Measurements from ENCODE around the gene MSI2. TPM values are rescaled to one million over a fixed set of nuclear protein-coding genes. Genes with fewer than 3 reads are reported as not detected.
A peak's percentile ranks its signal among the peaks of the same experiment; 100 is the strongest.

MSI2 gene
- total and polyA plus RNA-seq, 9 of the 15 experiments (the other 6 are each of a cell fraction or from before 2014, with no cell fraction given), result 4.6 to 61.8 (median 42.4) TPM

DNA sequence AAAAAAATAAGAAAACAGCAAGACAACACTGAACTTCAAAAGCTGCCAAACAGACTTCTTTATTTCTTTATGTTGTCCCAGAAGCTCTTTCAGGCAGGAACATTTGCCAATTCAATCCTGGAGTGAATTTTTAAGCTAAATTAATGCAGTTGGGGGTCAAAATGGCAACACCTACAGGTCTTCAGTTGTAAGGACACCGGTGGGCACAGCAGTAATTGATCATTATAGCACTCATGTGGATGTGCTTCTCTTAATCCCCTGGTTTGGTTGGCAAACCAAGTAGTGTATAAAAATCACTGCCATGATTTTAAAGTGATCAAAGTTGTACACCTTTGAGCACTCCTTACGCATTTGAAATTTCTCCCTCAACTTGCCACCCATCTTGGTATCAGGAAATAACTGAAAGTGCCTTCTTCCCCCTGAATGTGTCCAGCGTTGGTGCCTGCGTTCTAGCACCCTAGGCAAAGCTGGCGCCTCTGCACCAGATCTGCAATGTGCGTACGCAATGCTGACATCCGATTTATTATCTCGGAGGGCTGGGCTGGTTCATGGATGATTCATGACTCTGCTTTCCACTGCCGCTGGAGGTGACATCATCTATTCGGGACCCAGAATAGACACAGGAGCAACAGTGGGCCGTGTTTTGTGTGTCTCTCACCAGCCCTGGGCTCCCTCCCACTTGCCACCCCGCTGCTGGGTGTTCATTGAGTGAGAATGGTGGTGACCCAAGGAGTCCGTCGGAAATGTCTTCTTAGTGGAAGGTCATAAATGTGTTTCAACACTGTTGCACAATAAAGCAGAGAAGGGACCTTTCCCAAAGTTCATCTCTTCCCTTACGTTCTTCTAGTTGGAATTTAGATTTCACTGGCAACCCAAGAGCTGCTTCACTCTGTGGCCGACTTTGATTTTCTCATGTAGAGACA, 285.4 kb downstream of the MSI2 start (continued):
- TF ChIP-seq TFAP4 (CRISPR knock-in tag; IDR thresholded peaks at IDR 0.05; ENCODE audit: borderline replicate concordance) (peak; percentile 45; the same call in 1 of the 2 replicates), SMARCE1 (IDR thresholded peaks at IDR 0.05) (peak; percentile 72), MTA1 (IDR thresholded peaks at IDR 0.05; ENCODE audit: borderline replicate concordance) (peak; percentile 82), C11orf30 (IDR thresholded peaks at IDR 0.05; ENCODE audit: low read depth) (peak; percentile 72), E2F1 (CRISPR knock-in tag; IDR thresholded peaks at IDR 0.05) (no peak), FOSL1 (tag; conservative IDR thresholded peaks at IDR 0.05) (peak; percentile 90), E2F4 (CRISPR knock-in tag; IDR thresholded peaks at IDR 0.05; ENCODE audit: low read depth) (no peak), CTBP1 (IDR thresholded peaks at IDR 0.05; ENCODE audit: borderline replicate concordance) (peak; percentile 32; the same call in 1 of the 2 replicates), MEIS2 (IDR thresholded peaks at IDR 0.05; ENCODE audit: partially characterized antibody) (peak; percentile 97), ZSCAN29 (IDR thresholded peaks at IDR 0.05) (no peak), FOXJ3 (CRISPR knock-in tag; IDR thresholded peaks at IDR 0.05) (no peak), MYBL2 (IDR thresholded peaks at IDR 0.05; ENCODE audit: low read depth) (no peak), MYBL2 (CRISPR knock-in tag; IDR thresholded peaks at IDR 0.05; ENCODE audit: borderline replicate concordance) (no peak), RHOXF2B (CRISPR knock-in tag; conservative IDR thresholded peaks at IDR 0.05) (no peak), KLF13 (tag; IDR thresholded peaks at IDR 0.05; ENCODE audit: borderline replicate concordance, low read depth) (no peak), DIDO1 (tag; IDR thresholded peaks at IDR 0.05; ENCODE audit: low read depth) (no peak), ZNF668 (CRISPR knock-in tag; IDR thresholded peaks at IDR 0.05) (no peak)
- TF ChIP-seq, protein P1, sequence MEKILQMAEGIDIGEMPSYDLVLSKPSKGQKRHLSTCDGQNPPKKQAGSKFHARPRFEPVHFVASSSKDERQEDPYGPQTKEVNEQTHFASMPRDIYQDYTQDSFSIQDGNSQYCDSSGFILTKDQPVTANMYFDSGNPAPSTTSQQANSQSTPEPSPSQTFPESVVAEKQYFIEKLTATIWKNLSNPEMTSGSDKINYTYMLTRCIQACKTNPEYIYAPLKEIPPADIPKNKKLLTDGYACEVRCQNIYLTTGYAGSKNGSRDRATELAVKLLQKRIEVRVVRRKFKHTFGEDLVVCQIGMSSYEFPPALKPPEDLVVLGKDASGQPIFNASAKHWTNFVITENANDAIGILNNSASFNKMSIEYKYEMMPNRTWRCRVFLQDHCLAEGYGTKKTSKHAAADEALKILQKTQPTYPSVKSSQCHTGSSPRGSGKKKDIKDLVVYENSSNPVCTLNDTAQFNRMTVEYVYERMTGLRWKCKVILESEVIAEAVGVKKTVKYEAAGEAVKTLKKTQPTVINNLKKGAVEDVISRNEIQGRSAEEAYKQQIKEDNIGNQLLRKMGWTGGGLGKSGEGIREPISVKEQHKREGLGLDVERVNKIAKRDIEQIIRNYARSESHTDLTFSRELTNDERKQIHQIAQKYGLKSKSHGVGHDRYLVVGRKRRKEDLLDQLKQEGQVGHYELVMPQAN (IDR thresholded peaks at IDR 0.05; ENCODE audit: borderline replicate concordance), result no peak
- TF ChIP-seq, protein P2, sequence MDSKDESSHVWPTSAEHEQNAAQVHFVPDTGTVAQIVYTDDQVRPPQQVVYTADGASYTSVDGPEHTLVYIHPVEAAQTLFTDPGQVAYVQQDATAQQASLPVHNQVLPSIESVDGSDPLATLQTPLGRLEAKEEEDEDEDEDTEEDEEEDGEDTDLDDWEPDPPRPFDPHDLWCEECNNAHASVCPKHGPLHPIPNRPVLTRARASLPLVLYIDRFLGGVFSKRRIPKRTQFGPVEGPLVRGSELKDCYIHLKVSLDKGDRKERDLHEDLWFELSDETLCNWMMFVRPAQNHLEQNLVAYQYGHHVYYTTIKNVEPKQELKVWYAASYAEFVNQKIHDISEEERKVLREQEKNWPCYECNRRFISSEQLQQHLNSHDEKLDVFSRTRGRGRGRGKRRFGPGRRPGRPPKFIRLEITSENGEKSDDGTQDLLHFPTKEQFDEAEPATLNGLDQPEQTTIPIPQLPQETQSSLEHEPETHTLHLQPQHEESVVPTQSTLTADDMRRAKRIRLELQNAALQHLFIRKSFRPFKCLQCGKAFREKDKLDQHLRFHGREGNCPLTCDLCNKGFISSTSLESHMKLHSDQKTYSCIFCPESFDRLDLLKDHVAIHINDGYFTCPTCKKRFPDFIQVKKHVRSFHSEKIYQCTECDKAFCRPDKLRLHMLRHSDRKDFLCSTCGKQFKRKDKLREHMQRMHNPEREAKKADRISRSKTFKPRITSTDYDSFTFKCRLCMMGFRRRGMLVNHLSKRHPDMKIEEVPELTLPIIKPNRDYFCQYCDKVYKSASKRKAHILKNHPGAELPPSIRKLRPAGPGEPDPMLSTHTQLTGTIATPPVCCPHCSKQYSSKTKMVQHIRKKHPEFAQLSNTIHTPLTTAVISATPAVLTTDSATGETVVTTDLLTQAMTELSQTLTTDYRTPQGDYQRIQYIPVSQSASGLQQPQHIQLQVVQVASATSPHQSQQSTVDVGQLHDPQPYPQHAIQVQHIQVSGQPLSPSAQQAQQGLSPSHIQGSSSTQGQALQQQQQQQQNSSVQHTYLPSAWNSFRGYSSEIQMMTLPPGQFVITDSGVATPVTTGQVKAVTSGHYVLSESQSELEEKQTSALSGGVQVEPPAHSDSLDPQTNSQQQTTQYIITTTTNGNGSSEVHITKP (IDR thresholded peaks at IDR 0.05; ENCODE audit: partially characterized antibody), result no peak

Measured in K562 (cell line).